ENCODE data around the gene PCBD1.

- TF ChIP-seq, protein P1, sequence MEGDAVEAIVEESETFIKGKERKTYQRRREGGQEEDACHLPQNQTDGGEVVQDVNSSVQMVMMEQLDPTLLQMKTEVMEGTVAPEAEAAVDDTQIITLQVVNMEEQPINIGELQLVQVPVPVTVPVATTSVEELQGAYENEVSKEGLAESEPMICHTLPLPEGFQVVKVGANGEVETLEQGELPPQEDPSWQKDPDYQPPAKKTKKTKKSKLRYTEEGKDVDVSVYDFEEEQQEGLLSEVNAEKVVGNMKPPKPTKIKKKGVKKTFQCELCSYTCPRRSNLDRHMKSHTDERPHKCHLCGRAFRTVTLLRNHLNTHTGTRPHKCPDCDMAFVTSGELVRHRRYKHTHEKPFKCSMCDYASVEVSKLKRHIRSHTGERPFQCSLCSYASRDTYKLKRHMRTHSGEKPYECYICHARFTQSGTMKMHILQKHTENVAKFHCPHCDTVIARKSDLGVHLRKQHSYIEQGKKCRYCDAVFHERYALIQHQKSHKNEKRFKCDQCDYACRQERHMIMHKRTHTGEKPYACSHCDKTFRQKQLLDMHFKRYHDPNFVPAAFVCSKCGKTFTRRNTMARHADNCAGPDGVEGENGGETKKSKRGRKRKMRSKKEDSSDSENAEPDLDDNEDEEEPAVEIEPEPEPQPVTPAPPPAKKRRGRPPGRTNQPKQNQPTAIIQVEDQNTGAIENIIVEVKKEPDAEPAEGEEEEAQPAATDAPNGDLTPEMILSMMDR (IDR thresholded peaks at IDR 0.05) = no peak
- no peak for TF ChIP-seq POLR2A (IDR thresholded peaks at IDR 0.05)
These were observed 54.8 kb downstream of the PCBD1 start for GRCh38 chr10:70833601-70834000.
